Peyer's patch (tissue), 4 donors: ENCODE data around the gene JPH3.

ENCODE experiments used
- POLR2A ChIP-seq, 2 donors: fragments of 450-650 bp; IDR thresholded peaks; one replicate each; pipeline ENCODE4 v1.5.1; 2017; ENCODE audit warnings: antibody characterized with exemption in 2 of 2, mild to moderate bottlenecking in 2 of 2, moderate library complexity in 2 of 2
- TF ChIP-seq, protein P1 (sequence below), 6 experiments: fragments of 450-650 bp in 4 of 6; fragments of 200-600 bp in 2 of 6; sonication (generic) in 1 of 6; IDR thresholded peaks; one replicate each; pipeline ENCODE4 v1.5.1; 2017 to 2019; ENCODE audit warnings: antibody characterized with exemption in 6 of 6, mild to moderate bottlenecking in 3 of 6, moderate library complexity in 1 of 6

- TF ChIP-seq, protein P1, sequence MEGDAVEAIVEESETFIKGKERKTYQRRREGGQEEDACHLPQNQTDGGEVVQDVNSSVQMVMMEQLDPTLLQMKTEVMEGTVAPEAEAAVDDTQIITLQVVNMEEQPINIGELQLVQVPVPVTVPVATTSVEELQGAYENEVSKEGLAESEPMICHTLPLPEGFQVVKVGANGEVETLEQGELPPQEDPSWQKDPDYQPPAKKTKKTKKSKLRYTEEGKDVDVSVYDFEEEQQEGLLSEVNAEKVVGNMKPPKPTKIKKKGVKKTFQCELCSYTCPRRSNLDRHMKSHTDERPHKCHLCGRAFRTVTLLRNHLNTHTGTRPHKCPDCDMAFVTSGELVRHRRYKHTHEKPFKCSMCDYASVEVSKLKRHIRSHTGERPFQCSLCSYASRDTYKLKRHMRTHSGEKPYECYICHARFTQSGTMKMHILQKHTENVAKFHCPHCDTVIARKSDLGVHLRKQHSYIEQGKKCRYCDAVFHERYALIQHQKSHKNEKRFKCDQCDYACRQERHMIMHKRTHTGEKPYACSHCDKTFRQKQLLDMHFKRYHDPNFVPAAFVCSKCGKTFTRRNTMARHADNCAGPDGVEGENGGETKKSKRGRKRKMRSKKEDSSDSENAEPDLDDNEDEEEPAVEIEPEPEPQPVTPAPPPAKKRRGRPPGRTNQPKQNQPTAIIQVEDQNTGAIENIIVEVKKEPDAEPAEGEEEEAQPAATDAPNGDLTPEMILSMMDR (IDR thresholded peaks at IDR 0.05) = no peak
- TF ChIP-seq POLR2A (IDR thresholded peaks at IDR 0.05) = no peak
These were observed 102.5 kb downstream of the JPH3 start for GRCh38 chr16:87704754-87705353.
